WTC11 (cell line): ENCODE measurements around the gene WNT5B. TPM values are rescaled to one million over a fixed set of nuclear protein-coding genes. Genes with fewer than 3 reads are reported as not detected.

Experiments used
- ATAC-seq: fragments of 200-7000 bp; cut with Tn5 transposase; 2 replicates; pipeline ENCODE4 v1.10.0; 2021; ENCODE audit warnings: mild to moderate bottlenecking, moderate library complexity
- CTCF ChIA-PET: fragments of 300-600 bp; sonication (Branson Sonifier 250); formaldehyde crosslinking; loops from one replicate; lab custom pipeline; 2021; ENCODE audit warnings: antibody characterized with exemption; lab: Charles Lee
- POLR2A ChIA-PET: fragments of 350-600 bp; sonication (Branson Sonifier 250); formaldehyde crosslinking; loops from one replicate; lab custom pipeline; 2021; ENCODE audit warnings: antibody characterized with exemption; lab: Charles Lee
- DNase-seq: peaks from one replicate; pipeline ENCODE4 v3.0.0; 2021; ENCODE audit warnings: low spot score
- H3K27ac Mint-ChIP-seq: 2 replicates; pipeline ENCODE4 v1.8.0; 2021; ENCODE audit warnings: mixed read lengths
- H3K27me3 Mint-ChIP-seq: 2 replicates; pipeline ENCODE4 v1.8.0; 2021; ENCODE audit warnings: low read depth, mild to moderate bottlenecking, moderate library complexity, mixed read lengths
- H3K36me3 Mint-ChIP-seq: 2 replicates; pipeline ENCODE4 v1.8.0; 2021; ENCODE audit warnings: mixed read lengths
- H3K4me1 Mint-ChIP-seq: 2 replicates; pipeline ENCODE4 v1.8.0; 2022; ENCODE audit warnings: mixed read lengths
- H3K4me3 Mint-ChIP-seq: 2 replicates; pipeline ENCODE4 v1.8.0; 2021; ENCODE audit warnings: mild to moderate bottlenecking, moderate library complexity, mixed read lengths
- H3K9me3 Mint-ChIP-seq: 2 replicates; pipeline ENCODE4 v1.8.0; 2021; ENCODE audit warnings: mixed read lengths
- FOXP1 ChIP-seq: sonication (generic); formaldehyde crosslinking; IDR thresholded peaks from 2 replicates; pipeline ENCODE4 v1.8.0; 2022; ENCODE audit warnings: missing genetic modification reagents, mild to moderate bottlenecking, moderate library complexity, borderline replicate concordance
- IRF2 ChIP-seq: sonication (generic); formaldehyde crosslinking; IDR thresholded peaks from 2 replicates; pipeline ENCODE4 v1.8.0; 2022; ENCODE audit warnings: low read depth, missing genetic modification reagents, borderline replicate concordance
- MYBL2 ChIP-seq: sonication (generic); formaldehyde crosslinking; IDR thresholded peaks from 2 replicates; pipeline ENCODE4 v1.8.1; 2023; ENCODE audit warnings: mild to moderate bottlenecking, moderate library complexity, missing genetic modification reagents
- NR3C1 ChIP-seq: sonication (generic); formaldehyde crosslinking; conservative IDR thresholded peaks from 2 replicates; pipeline ENCODE4 v1.8.1; 2023; ENCODE audit warnings: low read depth, mild to moderate bottlenecking, missing genetic modification reagents
- RORB ChIP-seq: fragments of 250-450 bp; sonication (Bioruptor Pico); IDR thresholded peaks from 2 replicates; pipeline ENCODE4 v1.9.0; 2021; ENCODE audit warnings: mild to moderate bottlenecking
- SOX15 ChIP-seq: fragments of 250-450 bp; sonication (Bioruptor Pico); IDR thresholded peaks from 2 replicates; pipeline ENCODE4 v1.9.0; 2021; ENCODE audit warnings: mild to moderate bottlenecking
- ZNF219 ChIP-seq: sonication (generic); formaldehyde crosslinking; IDR thresholded peaks from 2 replicates; pipeline ENCODE4 v1.8.0; 2023; ENCODE audit warnings: missing genetic modification reagents, mild to moderate bottlenecking, borderline replicate concordance
- total RNA-seq: library from RNA; stranded (reverse); gene quantifications from 3 replicates; pipeline ENCODE4 v1.2.3, GENCODE V29; 2021
- TF ChIP-seq, protein P1 (sequence below): sonication (generic); formaldehyde crosslinking; IDR thresholded peaks from 2 replicates; pipeline ENCODE4 v1.8.0; 2022; ENCODE audit warnings: mild to moderate bottlenecking, missing genetic modification reagents
- TF ChIP-seq, protein P2 (sequence below): fragments of 250-450 bp; sonication (Bioruptor Pico); IDR thresholded peaks from 2 replicates; pipeline ENCODE4 v1.9.0; 2021; ENCODE audit warnings: mild to moderate bottlenecking
- TF ChIP-seq, protein P3 (sequence below): sonication (generic); formaldehyde crosslinking; IDR thresholded peaks from 2 replicates; pipeline ENCODE4 v1.8.1; 2022; ENCODE audit warnings: mild to moderate bottlenecking, missing genetic modification reagents, moderate library complexity, borderline replicate concordance
- TF ChIP-seq, protein P4 (sequence below): sonication (generic); formaldehyde crosslinking; IDR thresholded peaks from 2 replicates; pipeline ENCODE4 v1.8.0; 2023; ENCODE audit warnings: missing genetic modification reagents, mild to moderate bottlenecking, borderline replicate concordance
- TF ChIP-seq, protein P5 (sequence below): sonication (generic); formaldehyde crosslinking; IDR thresholded peaks from 2 replicates; pipeline ENCODE4 v1.8.1; 2022; ENCODE audit warnings: mild to moderate bottlenecking, moderate library complexity, missing genetic modification reagents
- TF ChIP-seq, protein P6 (sequence below): sonication (generic); formaldehyde crosslinking; IDR thresholded peaks from 2 replicates; pipeline ENCODE4 v1.8.1; 2023; ENCODE audit warnings: mild to moderate bottlenecking, missing genetic modification reagents, borderline replicate concordance
- TF ChIP-seq, protein P7 (sequence below): sonication (generic); formaldehyde crosslinking; IDR thresholded peaks from 2 replicates; pipeline ENCODE4 v1.8.1; 2023; ENCODE audit warnings: mild to moderate bottlenecking, moderate library complexity, missing genetic modification reagents

The WNT5B gene
- total RNA-seq, 1 experiment from 2014 or later = 4.5 TPM

DNA sequence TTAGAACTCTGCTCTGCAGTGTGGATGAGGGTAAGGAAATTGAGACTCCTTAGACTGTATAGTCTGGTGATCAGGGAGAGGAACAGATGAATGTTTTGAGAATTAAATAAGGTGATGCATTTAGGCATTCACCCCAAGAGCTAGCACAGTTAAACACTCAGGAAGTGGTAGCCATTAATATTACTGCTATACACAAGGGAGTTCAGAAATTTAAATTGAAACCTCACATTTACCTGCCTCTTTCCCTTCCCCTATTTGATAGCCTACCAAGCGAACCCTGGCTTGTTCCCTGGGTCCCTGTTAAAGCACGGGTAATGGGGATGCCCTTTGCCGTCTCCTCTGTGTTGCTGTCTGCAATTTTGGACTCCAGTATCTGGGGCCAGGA is 18.2 kb downstream of the WNT5B start (continued):
- TF ChIP-seq, protein P1, sequence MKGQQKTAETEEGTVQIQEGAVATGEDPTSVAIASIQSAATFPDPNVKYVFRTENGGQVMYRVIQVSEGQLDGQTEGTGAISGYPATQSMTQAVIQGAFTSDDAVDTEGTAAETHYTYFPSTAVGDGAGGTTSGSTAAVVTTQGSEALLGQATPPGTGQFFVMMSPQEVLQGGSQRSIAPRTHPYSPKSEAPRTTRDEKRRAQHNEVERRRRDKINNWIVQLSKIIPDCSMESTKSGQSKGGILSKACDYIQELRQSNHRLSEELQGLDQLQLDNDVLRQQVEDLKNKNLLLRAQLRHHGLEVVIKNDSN (CRISPR knock-in tag) = no peak
- TF ChIP-seq, protein P2, sequence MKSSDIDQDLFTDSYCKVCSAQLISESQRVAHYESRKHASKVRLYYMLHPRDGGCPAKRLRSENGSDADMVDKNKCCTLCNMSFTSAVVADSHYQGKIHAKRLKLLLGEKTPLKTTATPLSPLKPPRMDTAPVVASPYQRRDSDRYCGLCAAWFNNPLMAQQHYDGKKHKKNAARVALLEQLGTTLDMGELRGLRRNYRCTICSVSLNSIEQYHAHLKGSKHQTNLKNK = no peak
- TF ChIP-seq NR3C1 (CRISPR knock-in tag) = no peak
- TF ChIP-seq, protein P3, sequence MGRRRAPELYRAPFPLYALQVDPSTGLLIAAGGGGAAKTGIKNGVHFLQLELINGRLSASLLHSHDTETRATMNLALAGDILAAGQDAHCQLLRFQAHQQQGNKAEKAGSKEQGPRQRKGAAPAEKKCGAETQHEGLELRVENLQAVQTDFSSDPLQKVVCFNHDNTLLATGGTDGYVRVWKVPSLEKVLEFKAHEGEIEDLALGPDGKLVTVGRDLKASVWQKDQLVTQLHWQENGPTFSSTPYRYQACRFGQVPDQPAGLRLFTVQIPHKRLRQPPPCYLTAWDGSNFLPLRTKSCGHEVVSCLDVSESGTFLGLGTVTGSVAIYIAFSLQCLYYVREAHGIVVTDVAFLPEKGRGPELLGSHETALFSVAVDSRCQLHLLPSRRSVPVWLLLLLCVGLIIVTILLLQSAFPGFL (CRISPR knock-in tag) = no peak
- TF ChIP-seq RORB (CRISPR knock-in tag) = no peak
- TF ChIP-seq, protein P4, sequence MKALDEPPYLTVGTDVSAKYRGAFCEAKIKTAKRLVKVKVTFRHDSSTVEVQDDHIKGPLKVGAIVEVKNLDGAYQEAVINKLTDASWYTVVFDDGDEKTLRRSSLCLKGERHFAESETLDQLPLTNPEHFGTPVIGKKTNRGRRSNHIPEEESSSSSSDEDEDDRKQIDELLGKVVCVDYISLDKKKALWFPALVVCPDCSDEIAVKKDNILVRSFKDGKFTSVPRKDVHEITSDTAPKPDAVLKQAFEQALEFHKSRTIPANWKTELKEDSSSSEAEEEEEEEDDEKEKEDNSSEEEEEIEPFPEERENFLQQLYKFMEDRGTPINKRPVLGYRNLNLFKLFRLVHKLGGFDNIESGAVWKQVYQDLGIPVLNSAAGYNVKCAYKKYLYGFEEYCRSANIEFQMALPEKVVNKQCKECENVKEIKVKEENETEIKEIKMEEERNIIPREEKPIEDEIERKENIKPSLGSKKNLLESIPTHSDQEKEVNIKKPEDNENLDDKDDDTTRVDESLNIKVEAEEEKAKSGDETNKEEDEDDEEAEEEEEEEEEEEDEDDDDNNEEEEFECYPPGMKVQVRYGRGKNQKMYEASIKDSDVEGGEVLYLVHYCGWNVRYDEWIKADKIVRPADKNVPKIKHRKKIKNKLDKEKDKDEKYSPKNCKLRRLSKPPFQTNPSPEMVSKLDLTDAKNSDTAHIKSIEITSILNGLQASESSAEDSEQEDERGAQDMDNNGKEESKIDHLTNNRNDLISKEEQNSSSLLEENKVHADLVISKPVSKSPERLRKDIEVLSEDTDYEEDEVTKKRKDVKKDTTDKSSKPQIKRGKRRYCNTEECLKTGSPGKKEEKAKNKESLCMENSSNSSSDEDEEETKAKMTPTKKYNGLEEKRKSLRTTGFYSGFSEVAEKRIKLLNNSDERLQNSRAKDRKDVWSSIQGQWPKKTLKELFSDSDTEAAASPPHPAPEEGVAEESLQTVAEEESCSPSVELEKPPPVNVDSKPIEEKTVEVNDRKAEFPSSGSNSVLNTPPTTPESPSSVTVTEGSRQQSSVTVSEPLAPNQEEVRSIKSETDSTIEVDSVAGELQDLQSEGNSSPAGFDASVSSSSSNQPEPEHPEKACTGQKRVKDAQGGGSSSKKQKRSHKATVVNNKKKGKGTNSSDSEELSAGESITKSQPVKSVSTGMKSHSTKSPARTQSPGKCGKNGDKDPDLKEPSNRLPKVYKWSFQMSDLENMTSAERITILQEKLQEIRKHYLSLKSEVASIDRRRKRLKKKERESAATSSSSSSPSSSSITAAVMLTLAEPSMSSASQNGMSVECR (CRISPR knock-in tag) = no peak
- TF ChIP-seq FOXP1 (CRISPR knock-in tag) = no peak

DNA sequence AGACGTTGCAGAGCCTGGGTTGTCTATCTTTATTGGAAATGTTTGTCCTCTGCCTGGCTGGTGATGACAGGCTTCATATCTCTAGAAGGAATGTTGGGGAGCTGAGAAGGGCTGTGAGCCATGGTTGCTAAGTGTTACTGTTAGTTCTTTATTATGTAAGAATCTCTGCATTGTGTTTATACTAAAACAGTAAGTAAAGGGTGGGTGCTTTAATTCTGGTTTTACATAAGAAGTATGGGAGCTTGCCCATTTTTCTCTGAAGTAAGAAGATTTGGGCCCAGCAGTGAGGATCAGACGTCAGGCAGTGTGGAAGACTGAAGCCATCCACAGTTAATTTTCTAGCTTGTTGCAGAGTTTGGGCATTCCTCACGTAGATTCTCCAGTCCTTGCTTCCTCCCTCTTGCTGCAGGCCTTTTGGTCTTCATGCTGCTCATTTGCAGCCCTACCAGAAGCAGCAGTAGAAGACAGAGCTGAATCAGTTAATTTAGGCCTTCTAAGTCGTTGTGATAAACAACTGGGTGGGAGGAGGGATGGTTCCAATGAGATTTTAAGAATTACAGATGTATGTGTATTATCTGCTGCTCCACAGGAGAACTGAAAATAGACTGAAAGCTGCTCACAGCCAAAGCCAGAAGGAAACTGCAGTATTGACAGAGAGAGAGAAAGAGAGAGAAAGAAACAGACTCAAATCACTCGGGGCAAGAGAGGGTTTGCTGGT is 21.4 kb downstream of the WNT5B start:
- Mint-ChIP-seq H3K4me3 (no peak overlapping the region), H3K4me1 (peaks cover 12% of the 10 kb centered on the region), H3K36me3 (no peaks in the 10 kb centered on the region), H3K9me3 (no peaks in the 10 kb centered on the region), H3K27ac (no peak overlapping the region), H3K27me3 (no peaks in the 10 kb centered on the region)
- ChIA-PET POLR2A (interaction anchor here (0.7 kb wide), 1 partner anchor 537 kb away, joined by 3 read pairs; no protein-coding TSS in a partner anchor), CTCF (interaction anchor here (0.9 to 3.4 kb wide), 7 partner anchors 9 to 289 kb away, joined by 3 to 34 read pairs (median 8); partner anchors contain the start of gene WNT5B)
- DNase-seq (no peak), ATAC-seq (no peak)
- TF ChIP-seq ZNF219 (CRISPR knock-in tag) (no peak), MYBL2 (CRISPR knock-in tag) (no peak), IRF2 (CRISPR knock-in tag) (no peak), SOX15 (CRISPR knock-in tag) (no peak), FOXP1 (CRISPR knock-in tag) (no peak)
- TF ChIP-seq, protein P5, sequence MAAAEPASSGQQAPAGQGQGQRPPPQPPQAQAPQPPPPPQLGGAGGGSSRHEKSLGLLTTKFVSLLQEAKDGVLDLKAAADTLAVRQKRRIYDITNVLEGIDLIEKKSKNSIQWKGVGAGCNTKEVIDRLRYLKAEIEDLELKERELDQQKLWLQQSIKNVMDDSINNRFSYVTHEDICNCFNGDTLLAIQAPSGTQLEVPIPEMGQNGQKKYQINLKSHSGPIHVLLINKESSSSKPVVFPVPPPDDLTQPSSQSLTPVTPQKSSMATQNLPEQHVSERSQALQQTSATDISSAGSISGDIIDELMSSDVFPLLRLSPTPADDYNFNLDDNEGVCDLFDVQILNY (CRISPR knock-in tag) = no peak
- TF ChIP-seq, protein P3 (CRISPR knock-in tag) = no peak
- TF ChIP-seq, protein P2 = no peak
- TF ChIP-seq, protein P6, sequence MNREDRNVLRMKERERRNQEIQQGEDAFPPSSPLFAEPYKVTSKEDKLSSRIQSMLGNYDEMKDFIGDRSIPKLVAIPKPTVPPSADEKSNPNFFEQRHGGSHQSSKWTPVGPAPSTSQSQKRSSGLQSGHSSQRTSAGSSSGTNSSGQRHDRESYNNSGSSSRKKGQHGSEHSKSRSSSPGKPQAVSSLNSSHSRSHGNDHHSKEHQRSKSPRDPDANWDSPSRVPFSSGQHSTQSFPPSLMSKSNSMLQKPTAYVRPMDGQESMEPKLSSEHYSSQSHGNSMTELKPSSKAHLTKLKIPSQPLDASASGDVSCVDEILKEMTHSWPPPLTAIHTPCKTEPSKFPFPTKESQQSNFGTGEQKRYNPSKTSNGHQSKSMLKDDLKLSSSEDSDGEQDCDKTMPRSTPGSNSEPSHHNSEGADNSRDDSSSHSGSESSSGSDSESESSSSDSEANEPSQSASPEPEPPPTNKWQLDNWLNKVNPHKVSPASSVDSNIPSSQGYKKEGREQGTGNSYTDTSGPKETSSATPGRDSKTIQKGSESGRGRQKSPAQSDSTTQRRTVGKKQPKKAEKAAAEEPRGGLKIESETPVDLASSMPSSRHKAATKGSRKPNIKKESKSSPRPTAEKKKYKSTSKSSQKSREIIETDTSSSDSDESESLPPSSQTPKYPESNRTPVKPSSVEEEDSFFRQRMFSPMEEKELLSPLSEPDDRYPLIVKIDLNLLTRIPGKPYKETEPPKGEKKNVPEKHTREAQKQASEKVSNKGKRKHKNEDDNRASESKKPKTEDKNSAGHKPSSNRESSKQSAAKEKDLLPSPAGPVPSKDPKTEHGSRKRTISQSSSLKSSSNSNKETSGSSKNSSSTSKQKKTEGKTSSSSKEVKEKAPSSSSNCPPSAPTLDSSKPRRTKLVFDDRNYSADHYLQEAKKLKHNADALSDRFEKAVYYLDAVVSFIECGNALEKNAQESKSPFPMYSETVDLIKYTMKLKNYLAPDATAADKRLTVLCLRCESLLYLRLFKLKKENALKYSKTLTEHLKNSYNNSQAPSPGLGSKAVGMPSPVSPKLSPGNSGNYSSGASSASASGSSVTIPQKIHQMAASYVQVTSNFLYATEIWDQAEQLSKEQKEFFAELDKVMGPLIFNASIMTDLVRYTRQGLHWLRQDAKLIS = no peak
- TF ChIP-seq, protein P7, sequence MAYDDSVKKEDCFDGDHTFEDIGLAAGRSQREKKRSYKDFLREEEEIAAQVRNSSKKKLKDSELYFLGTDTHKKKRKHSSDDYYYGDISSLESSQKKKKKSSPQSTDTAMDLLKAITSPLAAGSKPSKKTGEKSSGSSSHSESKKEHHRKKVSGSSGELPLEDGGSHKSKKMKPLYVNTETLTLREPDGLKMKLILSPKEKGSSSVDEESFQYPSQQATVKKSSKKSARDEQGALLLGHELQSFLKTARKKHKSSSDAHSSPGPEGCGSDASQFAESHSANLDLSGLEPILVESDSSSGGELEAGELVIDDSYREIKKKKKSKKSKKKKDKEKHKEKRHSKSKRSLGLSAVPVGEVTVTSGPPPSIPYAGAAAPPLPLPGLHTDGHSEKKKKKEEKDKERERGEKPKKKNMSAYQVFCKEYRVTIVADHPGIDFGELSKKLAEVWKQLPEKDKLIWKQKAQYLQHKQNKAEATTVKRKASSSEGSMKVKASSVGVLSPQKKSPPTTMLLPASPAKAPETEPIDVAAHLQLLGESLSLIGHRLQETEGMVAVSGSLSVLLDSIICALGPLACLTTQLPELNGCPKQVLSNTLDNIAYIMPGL = no peak
